Hepatocyte (in vitro differentiated cells): Measurements from ENCODE around the gene SLC35E2B.
"Not testable (repeated sequence)": the region's sequence is repeated elsewhere in the genome, so short reads cannot be mapped to it uniquely, and the experiment has no call there.

ENCODE experiments used
- EZH2 ChIP-seq: fragments of 200-600 bp; sonication (generic); IDR thresholded peaks from 2 replicates; pipeline ENCODE4 v1.6.1; 2016; ENCODE audit warnings: antibody characterized with exemption, mild to moderate bottlenecking, borderline replicate concordance
- EZH2phosphoT487 ChIP-seq: fragments of 200-600 bp; sonication (generic); IDR thresholded peaks from one replicate; pipeline ENCODE4 v1.6.1; 2018; ENCODE audit warnings: antibody characterized with exemption, mild to moderate bottlenecking, low read depth, moderate library complexity; ENCODE audit not compliant: unreplicated experiment, severe bottlenecking
- TF ChIP-seq, protein P1 (sequence below): fragments of 200-600 bp; sonication (generic); IDR thresholded peaks from 2 replicates; pipeline ENCODE4 v1.5.1; 2016; ENCODE audit warnings: antibody characterized with exemption, mild to moderate bottlenecking; ENCODE audit not compliant: poor library complexity

DNA sequence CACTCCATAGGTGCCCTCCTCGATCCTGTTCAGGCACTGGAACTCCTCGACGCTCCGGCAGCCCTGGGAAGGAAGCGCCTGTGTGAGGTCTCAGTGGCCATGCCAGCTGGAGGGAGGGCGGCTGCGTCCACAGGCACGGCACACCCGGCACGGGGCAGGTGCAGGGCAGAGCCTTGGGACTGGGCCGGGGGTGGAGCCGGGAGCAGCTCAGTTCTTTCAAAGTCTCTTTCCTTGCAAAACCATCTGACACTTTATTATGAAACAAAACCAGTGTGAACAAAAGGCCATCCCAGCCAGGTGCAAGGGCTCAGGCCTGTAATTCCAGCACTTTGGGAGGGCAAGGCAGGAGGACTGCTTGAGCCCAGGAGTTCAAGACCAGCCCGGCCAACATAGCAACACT, 54.1 kb downstream of the SLC35E2B start:
- TF ChIP-seq, protein P1, sequence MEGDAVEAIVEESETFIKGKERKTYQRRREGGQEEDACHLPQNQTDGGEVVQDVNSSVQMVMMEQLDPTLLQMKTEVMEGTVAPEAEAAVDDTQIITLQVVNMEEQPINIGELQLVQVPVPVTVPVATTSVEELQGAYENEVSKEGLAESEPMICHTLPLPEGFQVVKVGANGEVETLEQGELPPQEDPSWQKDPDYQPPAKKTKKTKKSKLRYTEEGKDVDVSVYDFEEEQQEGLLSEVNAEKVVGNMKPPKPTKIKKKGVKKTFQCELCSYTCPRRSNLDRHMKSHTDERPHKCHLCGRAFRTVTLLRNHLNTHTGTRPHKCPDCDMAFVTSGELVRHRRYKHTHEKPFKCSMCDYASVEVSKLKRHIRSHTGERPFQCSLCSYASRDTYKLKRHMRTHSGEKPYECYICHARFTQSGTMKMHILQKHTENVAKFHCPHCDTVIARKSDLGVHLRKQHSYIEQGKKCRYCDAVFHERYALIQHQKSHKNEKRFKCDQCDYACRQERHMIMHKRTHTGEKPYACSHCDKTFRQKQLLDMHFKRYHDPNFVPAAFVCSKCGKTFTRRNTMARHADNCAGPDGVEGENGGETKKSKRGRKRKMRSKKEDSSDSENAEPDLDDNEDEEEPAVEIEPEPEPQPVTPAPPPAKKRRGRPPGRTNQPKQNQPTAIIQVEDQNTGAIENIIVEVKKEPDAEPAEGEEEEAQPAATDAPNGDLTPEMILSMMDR: not testable (repeated sequence)
- not testable (repeated sequence) for TF ChIP-seq EZH2, EZH2phosphoT487
